Measurements from ENCODE around the gene ACKR3.

GRCh38 chr2:236600892-236601291, 31.3 kb downstream of the ACKR3 start:
- TF ChIP-seq, protein P1, sequence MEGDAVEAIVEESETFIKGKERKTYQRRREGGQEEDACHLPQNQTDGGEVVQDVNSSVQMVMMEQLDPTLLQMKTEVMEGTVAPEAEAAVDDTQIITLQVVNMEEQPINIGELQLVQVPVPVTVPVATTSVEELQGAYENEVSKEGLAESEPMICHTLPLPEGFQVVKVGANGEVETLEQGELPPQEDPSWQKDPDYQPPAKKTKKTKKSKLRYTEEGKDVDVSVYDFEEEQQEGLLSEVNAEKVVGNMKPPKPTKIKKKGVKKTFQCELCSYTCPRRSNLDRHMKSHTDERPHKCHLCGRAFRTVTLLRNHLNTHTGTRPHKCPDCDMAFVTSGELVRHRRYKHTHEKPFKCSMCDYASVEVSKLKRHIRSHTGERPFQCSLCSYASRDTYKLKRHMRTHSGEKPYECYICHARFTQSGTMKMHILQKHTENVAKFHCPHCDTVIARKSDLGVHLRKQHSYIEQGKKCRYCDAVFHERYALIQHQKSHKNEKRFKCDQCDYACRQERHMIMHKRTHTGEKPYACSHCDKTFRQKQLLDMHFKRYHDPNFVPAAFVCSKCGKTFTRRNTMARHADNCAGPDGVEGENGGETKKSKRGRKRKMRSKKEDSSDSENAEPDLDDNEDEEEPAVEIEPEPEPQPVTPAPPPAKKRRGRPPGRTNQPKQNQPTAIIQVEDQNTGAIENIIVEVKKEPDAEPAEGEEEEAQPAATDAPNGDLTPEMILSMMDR (IDR thresholded peaks at IDR 0.05), result no peak
- no peak for TF ChIP-seq EZH2 (IDR thresholded peaks at IDR 0.05; ENCODE audit: borderline replicate concordance, insufficient read depth, low read depth, low read length, poor library complexity, severe bottlenecking)
